ENCODE data around the gene TMEFF1. TPM values are rescaled to one million over a fixed set of nuclear protein-coding genes. Genes with fewer than 3 reads are reported as not detected.
"Not testable (repeated sequence)": the region's sequence is repeated elsewhere in the genome, so short reads cannot be mapped to it uniquely, and the experiment has no call there.

TMEFF1 gene
- total RNA-seq, 4 donors from 2014 or later = 2.0 to 10.4 (median 4.8) TPM

GRCh38 chr9:100432736-100433135 is 40.2 kb upstream of the TMEFF1 start:
- WGBS, 2 donors = 89% methylated on average over 3 of the region's 3 CpGs

GRCh38 chr9:100436571-100436970 is 36.4 kb upstream of the TMEFF1 start:
- 49 to 64% methylated on average over 7 of the region's 7 CpGs for WGBS, 2 donors
- intact Hi-C loops (cut with DNase I) = no loop called here
- H3K9me3 ChIP-seq = no peaks in the 10 kb centered on the region
- TF ChIP-seq, protein P1, sequence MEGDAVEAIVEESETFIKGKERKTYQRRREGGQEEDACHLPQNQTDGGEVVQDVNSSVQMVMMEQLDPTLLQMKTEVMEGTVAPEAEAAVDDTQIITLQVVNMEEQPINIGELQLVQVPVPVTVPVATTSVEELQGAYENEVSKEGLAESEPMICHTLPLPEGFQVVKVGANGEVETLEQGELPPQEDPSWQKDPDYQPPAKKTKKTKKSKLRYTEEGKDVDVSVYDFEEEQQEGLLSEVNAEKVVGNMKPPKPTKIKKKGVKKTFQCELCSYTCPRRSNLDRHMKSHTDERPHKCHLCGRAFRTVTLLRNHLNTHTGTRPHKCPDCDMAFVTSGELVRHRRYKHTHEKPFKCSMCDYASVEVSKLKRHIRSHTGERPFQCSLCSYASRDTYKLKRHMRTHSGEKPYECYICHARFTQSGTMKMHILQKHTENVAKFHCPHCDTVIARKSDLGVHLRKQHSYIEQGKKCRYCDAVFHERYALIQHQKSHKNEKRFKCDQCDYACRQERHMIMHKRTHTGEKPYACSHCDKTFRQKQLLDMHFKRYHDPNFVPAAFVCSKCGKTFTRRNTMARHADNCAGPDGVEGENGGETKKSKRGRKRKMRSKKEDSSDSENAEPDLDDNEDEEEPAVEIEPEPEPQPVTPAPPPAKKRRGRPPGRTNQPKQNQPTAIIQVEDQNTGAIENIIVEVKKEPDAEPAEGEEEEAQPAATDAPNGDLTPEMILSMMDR (IDR thresholded peaks at IDR 0.05) = no peak
- no peak for TF ChIP-seq POLR2A (IDR thresholded peaks at IDR 0.05)
- peaks cover 40 to 53% of the 10 kb centered on the region in 2 donors for H3K4me1 ChIP-seq
- DNase-seq = peak; percentile 69 to 82
- no peaks in the 10 kb centered on the region for H3K36me3 ChIP-seq
- no peaks in the 10 kb centered on the region for H3K27me3 ChIP-seq
- H3K27ac ChIP-seq = peak overlapping the region; percentile 77 to 89 (median 81)
- H3K4me3 ChIP-seq (replicated peaks in 1 of 3) = no peak overlapping the region

More at GRCh38 chr9:100432736-100433135, 40.2 kb upstream of the TMEFF1 start:
- Histone ChIP-seq H3K27ac (peak overlapping the region; percentile 27 to 70 (median 54)), H3K9me3 (no peaks in the 10 kb centered on the region), H3K27me3 (no peaks in the 10 kb centered on the region), H3K4me1 (peaks cover 48 to 61% of the 10 kb centered on the region in 2 donors), H3K4me3 (replicated peaks in 1 of 3) (no peak overlapping the region), H3K36me3 (no peaks in the 10 kb centered on the region)
- DNase-seq = no peak
- intact Hi-C loops (cut with DNase I) = loop anchor here (5.0 kb wide), 1 partner anchor 35 kb away; no protein-coding TSS in a partner anchor
- TF ChIP-seq, protein P1 (IDR thresholded peaks at IDR 0.05) = no peak
- TF ChIP-seq POLR2A (IDR thresholded peaks at IDR 0.05) = no peak

DNA sequence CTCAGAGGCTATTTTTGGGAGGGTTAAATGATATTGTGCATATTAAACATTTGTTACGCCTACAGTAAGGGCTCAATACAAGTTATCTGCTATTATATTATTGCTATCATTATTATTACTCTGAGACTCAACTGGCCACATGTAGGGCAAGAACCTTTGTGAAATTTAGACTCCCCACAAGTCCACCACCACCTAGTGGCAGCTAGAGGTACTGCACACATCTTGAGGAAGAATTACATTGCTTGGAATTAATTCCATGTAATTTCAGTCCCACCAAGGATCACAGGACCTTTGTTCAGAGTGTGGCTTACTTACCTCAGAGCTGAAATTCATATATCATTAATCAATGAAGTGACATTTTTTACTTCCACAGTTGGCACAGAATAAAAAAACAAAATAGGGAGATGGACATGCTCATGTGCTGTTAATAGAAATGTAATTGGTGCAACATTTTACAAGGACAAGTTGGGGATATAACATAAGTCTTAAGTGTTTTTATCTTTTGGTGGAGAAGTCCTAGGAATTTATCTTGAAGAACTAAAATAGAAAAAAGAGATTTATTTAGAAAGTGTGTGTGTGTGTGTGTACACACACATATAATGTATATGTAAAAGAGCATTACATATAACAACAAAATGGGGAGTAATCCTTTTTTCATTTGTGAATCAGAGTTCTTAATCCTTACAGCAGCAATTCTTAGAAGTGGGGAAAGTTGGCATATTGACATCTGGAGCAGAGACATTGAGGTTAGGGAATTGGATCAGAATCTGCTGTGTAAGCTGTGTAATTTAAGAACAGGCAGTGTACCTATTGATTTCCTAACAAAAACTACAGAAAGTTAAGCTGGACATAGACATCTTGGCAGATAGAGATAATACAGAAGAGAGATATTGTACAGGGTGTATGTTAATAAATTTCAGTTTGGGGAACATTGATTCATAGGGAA is 34.8 kb upstream of the TMEFF1 start:
- no peaks in the 10 kb centered on the region for H3K27me3 ChIP-seq
- H3K36me3 ChIP-seq = no peaks in the 10 kb centered on the region
- no peak for TF ChIP-seq POLR2A (IDR thresholded peaks at IDR 0.05)
- TF ChIP-seq, protein P1 (IDR thresholded peaks at IDR 0.05) = peak; percentile 72 to 87 (median 80)
- no peaks in the 10 kb centered on the region for H3K9me3 ChIP-seq
- intact Hi-C loops (cut with DNase I) = no loop called here
- H3K4me1 ChIP-seq = peaks cover 30 to 38% of the 10 kb centered on the region in 2 donors
- peak; percentile 56 to 71 for DNase-seq
- 83 to 96% methylated on average over 1 of the region's 1 CpG for WGBS, 2 donors
- H3K4me3 ChIP-seq (replicated peaks in 1 of 3) = no peak overlapping the region
- H3K27ac ChIP-seq = peak overlapping the region in 2 of 3 donors; percentile 77 to 81

- H3K36me3 ChIP-seq = no peaks in the 10 kb centered on the region
- peak; percentile 21 to 30 for DNase-seq
- peak overlapping the region in 2 of 3 donors; percentile 51 to 57 for H3K27ac ChIP-seq
- H3K4me3 ChIP-seq (replicated peaks in 1 of 3) = no peak overlapping the region
- peaks cover 30 to 38% of the 10 kb centered on the region in 2 donors for H3K4me1 ChIP-seq
- intact Hi-C loops (cut with DNase I) = no loop called here
- 34 to 57% methylated on average over 3 of the region's 3 CpGs for WGBS, 2 donors
- H3K9me3 ChIP-seq = no peaks in the 10 kb centered on the region
- TF ChIP-seq POLR2A (IDR thresholded peaks at IDR 0.05) = no peak
- TF ChIP-seq, protein P1 (IDR thresholded peaks at IDR 0.05) = no peak
- H3K27me3 ChIP-seq = no peaks in the 10 kb centered on the region
Measured at GRCh38 chr9:100440071-100440470, 32.9 kb upstream of the TMEFF1 start.

GRCh38 chr9:100440487-100440886 is 32.5 kb upstream of the TMEFF1 start:
- H3K36me3 ChIP-seq; H3K9me3 ChIP-seq; DNase-seq; intact Hi-C loops (cut with DNase I); H3K4me3 ChIP-seq (replicated peaks in 1 of 3); H3K27me3 ChIP-seq: not testable (repeated sequence)
- Histone ChIP-seq H3K4me1 (peaks cover 27 to 36% of the 10 kb centered on the region in 2 donors), H3K27ac (peak overlapping the region in 1 of 3 donors; percentile 57)
- 51 to 53% methylated on average over 5 of the region's 5 CpGs for WGBS, 2 donors

All from thyroid gland (tissue), 4 donors.